Esophagus squamous epithelium (tissue), 4 donors: Measurements from ENCODE around the gene IFI27L2.

Source experiments
- POLR2A ChIP-seq, 4 donors: fragments of 450-650 bp; IDR thresholded peaks; one replicate each; pipeline ENCODE4 v1.6.1; 2017; ENCODE audit warnings: antibody characterized with exemption in 4 of 4, mild to moderate bottlenecking in 4 of 4, moderate library complexity in 3 of 4
- TF ChIP-seq, protein P1 (sequence below), 6 experiments: fragments of 450-650 bp in 4 of 6; fragments of 200-600 bp in 2 of 6; sonication (generic) in 2 of 6; IDR thresholded peaks; one replicate each; pipeline ENCODE4 v1.5.1; 2016 to 2019; ENCODE audit warnings: antibody characterized with exemption in 6 of 6, mild to moderate bottlenecking in 4 of 6, moderate library complexity in 4 of 6

DNA sequence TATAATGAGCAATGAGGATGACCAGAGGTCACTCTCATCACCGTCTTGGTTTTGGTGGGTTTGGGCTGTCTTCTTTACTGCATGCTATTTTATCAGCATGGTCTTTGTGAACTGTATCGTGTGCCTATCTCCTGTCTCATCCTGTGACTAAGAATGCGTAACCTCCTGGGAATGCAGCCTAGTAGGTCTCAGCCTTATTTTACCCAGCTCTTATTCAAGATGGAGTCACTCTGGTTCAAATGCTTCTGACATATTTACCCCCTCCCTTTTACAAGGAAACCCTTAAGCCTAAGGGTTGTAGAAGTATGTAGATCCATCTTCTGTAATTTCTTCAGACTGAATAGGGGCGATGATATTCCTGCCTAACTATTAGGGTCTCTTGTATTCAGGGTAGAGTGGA, 39.9 kb downstream of the IFI27L2 start:
- TF ChIP-seq, protein P1, sequence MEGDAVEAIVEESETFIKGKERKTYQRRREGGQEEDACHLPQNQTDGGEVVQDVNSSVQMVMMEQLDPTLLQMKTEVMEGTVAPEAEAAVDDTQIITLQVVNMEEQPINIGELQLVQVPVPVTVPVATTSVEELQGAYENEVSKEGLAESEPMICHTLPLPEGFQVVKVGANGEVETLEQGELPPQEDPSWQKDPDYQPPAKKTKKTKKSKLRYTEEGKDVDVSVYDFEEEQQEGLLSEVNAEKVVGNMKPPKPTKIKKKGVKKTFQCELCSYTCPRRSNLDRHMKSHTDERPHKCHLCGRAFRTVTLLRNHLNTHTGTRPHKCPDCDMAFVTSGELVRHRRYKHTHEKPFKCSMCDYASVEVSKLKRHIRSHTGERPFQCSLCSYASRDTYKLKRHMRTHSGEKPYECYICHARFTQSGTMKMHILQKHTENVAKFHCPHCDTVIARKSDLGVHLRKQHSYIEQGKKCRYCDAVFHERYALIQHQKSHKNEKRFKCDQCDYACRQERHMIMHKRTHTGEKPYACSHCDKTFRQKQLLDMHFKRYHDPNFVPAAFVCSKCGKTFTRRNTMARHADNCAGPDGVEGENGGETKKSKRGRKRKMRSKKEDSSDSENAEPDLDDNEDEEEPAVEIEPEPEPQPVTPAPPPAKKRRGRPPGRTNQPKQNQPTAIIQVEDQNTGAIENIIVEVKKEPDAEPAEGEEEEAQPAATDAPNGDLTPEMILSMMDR (IDR thresholded peaks at IDR 0.05), result no peak
- no peak for TF ChIP-seq POLR2A (IDR thresholded peaks at IDR 0.05)
